ENCODE measurements around the gene MKNK2. TPM values are rescaled to one million over a fixed set of nuclear protein-coding genes. Genes with fewer than 3 reads are reported as not detected.

Gene MKNK2
- total RNA-seq, 1 experiment from 2014 or later: 271 TPM

- TF ChIP-seq CTCF (IDR thresholded peaks at IDR 0.05 in 2 of 3, conservative IDR thresholded peaks at IDR 0.05 in 1 of 3; ENCODE audit: borderline replicate concordance in 1 of 3, insufficient read depth in 1 of 3, low read depth in 2 of 3, low read length in 2 of 3) (no peak), SIN3A (IDR thresholded peaks at IDR 0.05; ENCODE audit: low read depth) (no peak), REST (IDR thresholded peaks at IDR 0.05; ENCODE audit: low read depth) (no peak)
Measured at GRCh38 chr19:2099054-2099501, 48.0 kb upstream of the MKNK2 start (continued).

DNA sequence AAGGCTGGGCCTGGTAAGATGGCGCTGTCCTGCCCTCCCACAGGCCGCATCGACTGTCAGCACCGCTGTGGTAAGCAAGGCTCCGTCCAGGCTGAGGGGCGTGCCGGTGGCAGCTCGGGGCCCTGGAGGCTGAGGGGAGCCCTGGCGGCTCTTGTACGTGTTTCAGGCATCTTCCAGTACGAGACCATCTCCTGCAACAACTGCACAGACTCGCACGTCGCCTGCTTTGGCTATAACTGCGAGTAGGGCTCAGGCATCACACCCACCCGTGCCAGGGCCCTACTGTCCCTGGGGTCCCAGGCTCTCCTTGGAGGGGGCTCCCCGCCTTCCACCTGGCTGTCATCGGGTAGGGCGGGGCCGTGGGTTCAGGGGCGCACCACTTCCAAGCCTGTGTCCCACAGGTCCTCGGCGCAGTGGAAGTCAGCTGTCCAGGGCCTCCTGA is 46.9 kb upstream of the MKNK2 start:
- CTCF ChIA-PET: no interaction called here
- POLR2A ChIA-PET: no interaction called here
- RAD21 ChIA-PET (ENCODE audit: low non-redundant PET in 1 of 2, low total read pairs in 2 of 2, uncharacterized antibody in 2 of 2, unreplicated experiment in 2 of 2): no interaction called here
- Histone ChIP-seq H3K4me2 (ENCODE audit: low read length) (no peak overlapping the region), H3K9me2 (ENCODE audit: insufficient read depth) (no peaks in the 10 kb centered on the region), H3K9me3 (ENCODE audit: control insufficient read depth in 1 of 2, insufficient read depth in 1 of 2, low read depth in 1 of 2, low read length in 2 of 2) (no peaks in the 10 kb centered on the region), H2AFZ (ENCODE audit: low read depth, low read length, poor library complexity, severe bottlenecking) (no peak overlapping the region), H3K79me2 (ENCODE audit: insufficient read depth, low read length) (peaks cover 18% of the 10 kb centered on the region), H3K4me1 (ENCODE audit: control insufficient read depth in 1 of 2, insufficient read depth in 2 of 2, low read length in 2 of 2) (peaks cover 11 to 24% of the 10 kb centered on the region in 2 experiments), H3K27ac (ENCODE audit: low read depth, low read length) (no peak overlapping the region), H3K36me3 (ENCODE audit: control insufficient read depth in 1 of 2, insufficient read depth in 2 of 2, low read length in 2 of 2) (peaks cover 7 to 19% of the 10 kb centered on the region in 2 experiments; a peak in 3 of 4 replicates), H3K4me3 (replicated peaks in 1 of 2; ENCODE audit: low read depth in 1 of 2, low read length in 2 of 2) (no peak overlapping the region), H3K27me3 (ENCODE audit: insufficient read depth, low read length) (no peaks in the 10 kb centered on the region), H4K20me1 (ENCODE audit: insufficient read depth) (no peaks in the 10 kb centered on the region), H3K9ac (ENCODE audit: low read length) (no peak overlapping the region)
- DNase-seq (ENCODE audit: low read depth, low spot score) (no peak), ATAC-seq (no peak)
- BruUV-seq (replicated peaks): no TSS peak
- intact Hi-C loops (cut with micrococcal nuclease): no loop called here
- no peak for TF ChIP-seq ZBTB33 (IDR thresholded peaks at IDR 0.05; ENCODE audit: extremely low read depth, insufficient replicate concordance, low read length)
- no peak for TF ChIP-seq FOSL1 (IDR thresholded peaks at IDR 0.05; ENCODE audit: low read depth)
- TF ChIP-seq CTCF (IDR thresholded peaks at IDR 0.05 in 2 of 3, conservative IDR thresholded peaks at IDR 0.05 in 1 of 3; ENCODE audit: borderline replicate concordance in 1 of 3, insufficient read depth in 1 of 3, low read depth in 2 of 3, low read length in 2 of 3): no peak
- no peak for TF ChIP-seq JUND (IDR thresholded peaks at IDR 0.05)
- no peak for TF ChIP-seq SRF (IDR thresholded peaks at IDR 0.05; ENCODE audit: low read depth)
- no peak for TF ChIP-seq POLR2A (IDR thresholded peaks at IDR 0.05; ENCODE audit: borderline replicate concordance, extremely low read depth, insufficient read depth, insufficient read length)
- TF ChIP-seq EZH2 (IDR thresholded peaks at IDR 0.05): no peak
- TF ChIP-seq, protein P1, sequence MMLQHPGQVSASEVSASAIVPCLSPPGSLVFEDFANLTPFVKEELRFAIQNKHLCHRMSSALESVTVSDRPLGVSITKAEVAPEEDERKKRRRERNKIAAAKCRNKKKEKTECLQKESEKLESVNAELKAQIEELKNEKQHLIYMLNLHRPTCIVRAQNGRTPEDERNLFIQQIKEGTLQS (IDR thresholded peaks at IDR 0.05): no peak
- no peak for TF ChIP-seq EGR1 (IDR thresholded peaks at IDR 0.05; ENCODE audit: low read depth)
- TF ChIP-seq YY1 (IDR thresholded peaks at IDR 0.05; ENCODE audit: extremely low read depth, insufficient replicate concordance, low read depth, low read length): no peak
- no peak for TF ChIP-seq CBX3 (IDR thresholded peaks at IDR 0.05; ENCODE audit: low read depth)
